ENCODE results near the gene KIAA1217.

The KIAA1217 gene

DNA sequence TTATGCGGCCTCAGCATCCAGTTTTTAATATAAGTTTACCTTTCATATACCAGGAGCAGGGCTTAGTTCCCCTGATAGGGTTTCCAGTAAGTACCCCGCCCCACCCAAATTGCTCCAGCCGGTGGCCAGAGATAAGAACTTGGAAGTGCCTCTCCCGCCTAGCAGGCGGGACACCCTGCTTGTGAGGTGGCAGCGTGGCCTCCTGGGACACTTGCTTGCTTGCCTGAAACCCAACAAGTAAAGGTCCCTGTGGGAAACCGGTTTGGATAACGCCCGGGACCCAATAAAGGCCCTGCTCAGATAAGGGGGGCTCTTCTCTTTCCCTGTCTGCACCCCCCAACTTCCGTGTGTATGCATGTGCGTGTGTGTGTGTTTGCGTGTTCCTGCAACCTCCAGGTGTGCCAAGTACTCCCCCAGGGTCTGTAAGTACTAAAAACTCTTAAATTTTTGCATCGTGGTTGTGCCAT, 360.4 kb downstream of the KIAA1217 start:
- DNase-seq, result no peak

DNA sequence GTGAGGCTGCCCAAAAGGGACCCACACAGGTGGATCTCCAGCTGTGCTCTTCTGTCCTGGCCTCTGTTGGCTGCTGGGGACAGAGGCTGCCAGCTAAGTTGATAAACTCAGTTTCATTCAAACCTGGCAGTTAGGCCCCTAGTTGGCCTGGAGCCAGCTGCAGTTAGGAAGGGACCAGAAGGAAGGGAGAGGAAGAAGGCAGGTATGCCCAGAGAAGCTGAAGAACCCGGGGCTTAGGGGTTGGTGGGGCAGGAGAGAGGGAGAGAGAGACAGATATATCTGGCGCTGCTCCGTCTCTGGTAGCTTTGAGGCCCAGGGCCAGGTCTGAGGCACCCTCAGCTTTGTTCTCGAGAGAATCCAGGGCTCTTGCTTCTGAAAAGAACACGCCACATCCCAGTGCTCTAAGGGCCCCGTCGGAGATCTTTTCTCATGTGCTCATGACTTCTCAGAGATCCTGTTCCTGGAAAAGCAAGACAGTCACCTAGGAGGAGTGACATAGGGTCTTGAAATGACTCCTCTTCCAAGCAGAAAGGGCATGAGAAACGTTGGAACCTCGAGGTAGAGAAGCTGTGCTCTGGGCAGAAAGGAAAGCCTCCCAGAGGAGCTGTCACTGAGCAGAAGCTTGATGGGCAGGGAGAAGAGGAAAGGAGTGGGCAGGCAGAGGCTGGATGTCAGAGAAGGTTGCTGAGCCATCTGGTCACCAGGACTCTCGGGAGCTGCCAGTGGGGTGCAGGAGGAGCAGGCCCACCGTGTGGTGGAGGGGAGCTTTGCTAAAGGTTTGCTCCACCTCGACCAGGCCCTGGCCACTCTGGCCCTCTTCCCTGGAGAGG, 361.1 kb downstream of the KIAA1217 start:
- DNase-seq, result no peak

DNA sequence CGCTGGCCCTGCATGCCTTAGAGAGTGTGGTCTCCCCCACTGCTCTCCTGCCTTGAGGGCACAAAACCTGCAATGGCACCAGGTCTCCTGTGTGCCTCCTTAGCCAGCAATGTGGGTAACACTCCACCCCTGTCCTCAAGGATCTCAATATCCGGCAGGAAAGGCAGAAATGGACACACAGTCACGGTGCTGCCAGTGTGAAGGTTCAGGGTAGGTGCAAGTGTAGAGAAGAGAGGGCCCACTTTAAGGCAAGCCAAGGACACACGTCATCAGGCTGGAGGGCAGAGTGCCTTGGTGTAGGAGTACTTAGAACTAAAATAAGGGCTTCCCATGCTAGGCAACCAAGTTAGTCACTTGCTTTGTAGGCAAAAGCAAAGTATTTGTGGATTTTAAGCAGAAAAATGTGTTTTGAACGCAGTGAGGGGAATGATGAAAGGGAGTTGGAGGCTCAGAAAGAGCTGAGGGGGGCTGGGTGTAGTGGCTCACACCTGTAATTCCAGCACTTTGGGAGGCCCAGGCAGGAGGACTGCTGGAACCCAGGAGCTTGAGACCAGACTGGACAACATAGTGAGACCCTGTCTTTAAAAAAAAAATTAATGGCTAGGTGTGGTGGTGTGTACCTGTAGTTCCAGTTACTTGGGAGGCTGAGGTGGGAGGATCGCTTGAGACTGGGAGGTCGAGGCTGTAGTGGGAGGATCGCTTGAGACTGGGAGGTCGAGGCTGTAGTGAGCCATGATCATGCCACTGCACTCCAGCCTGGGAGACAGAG, 361.9 kb downstream of the KIAA1217 start:
- no peak for DNase-seq

DNA sequence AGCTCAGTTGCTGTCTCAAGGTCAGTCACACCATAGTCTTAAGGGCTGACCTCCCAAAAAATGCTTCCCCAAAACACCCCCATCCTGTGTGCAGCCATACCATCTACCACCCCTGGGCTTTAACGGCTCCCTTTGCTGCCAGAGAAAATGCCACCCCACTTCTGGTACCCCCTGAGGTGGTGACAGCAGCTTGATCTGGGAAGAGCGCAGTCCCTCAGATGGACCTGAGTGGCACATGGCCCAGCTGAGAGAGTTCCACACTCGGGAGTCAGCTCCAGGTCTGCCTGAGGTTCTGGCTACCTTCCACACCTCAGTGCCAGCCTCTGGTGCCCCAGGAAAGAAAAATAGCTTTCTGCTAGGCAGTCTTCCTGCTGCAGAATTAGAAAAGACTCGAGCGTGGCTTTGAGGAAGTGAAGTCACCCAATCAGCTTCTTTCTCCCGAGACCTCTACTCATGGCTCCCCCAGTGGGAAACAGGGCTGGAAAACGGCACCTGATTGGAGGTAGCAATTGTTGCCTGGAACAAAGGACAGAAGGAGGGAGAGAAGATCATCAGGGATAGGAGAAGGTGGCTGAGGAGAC, 363.0 kb downstream of the KIAA1217 start:
- DNase-seq, result no peak

DNA sequence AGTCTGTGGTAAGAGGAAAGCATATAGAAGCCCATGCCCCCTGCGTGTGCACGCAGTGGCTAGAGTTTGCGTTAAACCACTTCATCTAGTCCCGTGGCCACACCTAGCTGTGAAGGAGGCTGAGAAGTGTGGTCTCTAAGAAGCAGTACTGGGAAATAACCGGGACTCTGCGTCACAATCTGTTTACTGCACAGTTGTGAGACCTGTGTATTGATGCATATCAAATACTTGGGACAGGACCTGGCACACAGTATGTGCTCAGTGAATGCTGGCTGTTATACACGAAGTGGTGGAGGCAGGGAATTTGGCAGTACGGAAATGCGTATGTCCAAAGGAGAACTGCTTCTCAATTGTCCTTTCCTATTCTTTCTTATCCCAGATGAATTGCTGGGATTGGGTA, 365.2 kb downstream of the KIAA1217 start:
- no peak for DNase-seq

DNA sequence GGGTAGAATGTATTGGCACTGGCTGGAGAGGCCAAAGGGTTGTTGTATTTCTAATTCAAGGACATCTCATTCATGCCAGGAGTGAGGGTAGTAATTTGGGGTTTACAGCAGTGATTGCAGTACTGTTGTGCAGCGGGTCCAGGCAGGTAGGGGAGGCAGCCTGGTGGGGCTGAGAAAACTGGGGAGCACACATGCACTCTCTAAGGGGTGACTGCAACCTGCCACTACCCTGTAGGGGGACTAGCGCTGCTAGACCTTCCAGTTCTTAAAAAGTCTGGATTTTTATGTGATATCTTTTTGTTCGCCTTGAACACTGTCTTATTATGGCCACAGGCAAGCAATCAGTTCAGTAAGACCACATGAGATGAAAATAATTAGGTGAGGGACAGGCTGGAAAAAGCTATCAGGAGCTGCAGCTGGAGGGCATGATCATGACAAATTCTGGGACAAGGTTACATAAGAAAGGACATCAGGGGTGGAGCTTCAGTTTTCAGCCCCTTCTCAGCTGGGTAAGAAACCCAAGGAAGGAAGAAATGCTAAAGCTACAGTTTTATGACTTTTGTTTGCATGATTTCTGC, 365.7 kb downstream of the KIAA1217 start:
- no peak for DNase-seq

DNA sequence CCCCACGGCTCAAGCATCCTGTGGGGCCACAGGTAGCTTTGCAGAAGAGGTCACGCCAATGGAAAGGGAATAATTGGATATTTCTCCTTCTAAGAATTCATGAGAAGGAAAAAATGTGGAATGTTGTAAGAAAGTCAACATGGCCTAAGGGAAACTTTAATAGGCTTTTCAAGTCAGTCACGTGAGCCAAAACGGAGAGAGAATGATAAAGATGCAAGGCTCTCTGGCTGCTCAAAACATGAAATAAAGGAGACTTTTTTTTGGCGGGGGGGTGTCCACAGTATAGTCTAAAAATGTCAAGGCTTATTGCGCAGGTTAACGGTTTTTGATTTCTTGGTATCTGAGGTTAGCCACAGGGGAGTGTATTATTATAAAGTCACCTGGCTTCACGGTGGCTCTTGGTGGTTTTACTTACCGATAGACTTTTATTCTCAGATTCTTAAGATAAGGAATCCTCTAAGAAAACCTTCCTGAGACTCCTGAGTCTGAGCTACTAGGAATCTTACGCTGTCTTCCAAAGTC, 366.6 kb downstream of the KIAA1217 start:
- no peak for DNase-seq

DNA sequence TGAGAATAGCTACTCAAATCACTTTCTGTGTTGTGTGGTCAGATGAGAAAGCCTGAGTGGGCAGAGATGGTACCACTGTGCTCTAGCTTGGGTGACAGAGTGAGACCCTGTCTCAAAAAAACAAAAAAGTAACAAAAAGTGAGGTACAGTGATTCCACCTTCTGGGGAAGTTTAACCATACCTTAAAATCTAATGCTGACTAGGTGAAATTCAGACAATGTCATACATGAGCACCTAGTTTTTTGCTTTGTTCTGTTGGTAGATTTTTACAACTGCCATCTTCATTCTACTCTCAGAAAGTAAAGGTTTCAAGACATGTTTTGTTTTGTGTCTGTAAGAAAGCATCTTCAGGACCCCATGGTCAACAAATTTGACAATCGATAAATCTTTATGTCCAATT, 370.5 kb downstream of the KIAA1217 start:
- DNase-seq, result no peak

DNA sequence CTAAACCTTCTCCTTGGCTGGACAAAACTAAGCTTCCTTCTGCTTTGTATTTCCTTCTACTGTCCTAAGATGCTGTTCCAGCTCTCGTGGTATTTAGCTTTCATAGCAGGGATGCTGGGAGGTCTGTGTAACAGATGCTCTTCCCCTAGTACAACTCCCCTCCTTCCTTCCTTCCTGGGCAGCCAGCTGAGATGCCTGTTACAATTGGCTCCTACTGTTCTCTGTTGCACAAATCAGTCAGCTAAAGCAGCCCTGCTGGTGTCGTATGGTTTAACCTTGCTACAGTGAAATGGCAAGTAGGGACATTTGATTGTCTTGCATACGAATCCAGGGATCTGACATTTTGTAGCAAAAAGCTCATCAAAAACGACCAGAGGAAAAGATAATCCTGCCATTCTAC, 371.0 kb downstream of the KIAA1217 start:
- DNase-seq, result no peak

DNA sequence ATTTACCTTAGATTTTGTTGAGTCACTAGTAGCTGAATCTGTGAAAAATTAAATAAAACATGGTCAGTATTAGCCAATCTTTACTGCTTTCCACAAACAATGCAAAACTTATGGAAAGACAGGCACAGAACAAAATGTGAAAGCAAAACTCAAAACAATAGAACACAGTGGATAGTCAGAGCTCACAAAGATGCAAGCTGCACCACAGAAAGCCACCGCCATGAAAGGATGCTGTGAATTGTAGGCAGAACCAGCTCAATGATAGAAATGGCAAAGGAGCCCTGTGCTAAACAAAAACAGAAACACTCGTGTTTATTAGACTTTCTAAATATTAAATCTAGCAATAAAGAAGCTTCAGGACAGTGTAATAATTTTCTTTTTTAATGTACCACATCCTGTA, 380.3 kb downstream of the KIAA1217 start:
- no peak for DNase-seq

DNA sequence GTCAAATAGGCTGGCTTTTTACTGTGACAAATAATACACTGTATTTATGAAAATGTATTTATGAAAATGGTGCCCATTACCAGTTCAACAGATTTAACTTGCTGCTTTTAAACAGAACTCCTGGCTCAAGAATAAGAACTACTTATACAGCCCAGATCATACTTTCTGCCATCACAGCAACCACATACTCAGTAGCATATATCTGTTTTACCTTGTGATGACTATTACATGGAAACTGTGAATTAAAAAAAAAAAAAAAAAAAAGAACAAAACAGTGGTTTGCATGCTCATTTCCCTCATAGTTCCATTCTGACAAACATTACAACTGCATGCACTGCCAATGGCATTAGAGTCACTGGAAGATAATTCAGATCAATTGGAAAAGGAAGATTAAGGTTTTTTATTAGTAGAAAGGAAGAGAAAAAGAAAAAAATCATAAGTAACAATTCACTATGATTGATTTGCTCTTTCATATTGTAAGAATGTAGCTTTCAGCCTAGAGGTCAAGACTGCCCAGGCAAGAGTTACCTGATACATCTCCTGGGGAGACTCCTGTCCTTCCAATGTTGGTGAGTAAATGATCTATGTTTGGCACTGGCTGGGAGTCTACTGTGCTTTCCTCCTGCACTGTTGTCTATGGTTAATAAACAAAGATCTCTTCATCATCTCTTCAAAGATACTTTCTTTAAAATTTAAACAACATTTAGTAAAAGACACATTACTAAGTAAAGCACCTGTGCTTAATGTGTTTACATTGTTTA, 381.9 kb downstream of the KIAA1217 start:
- no peak for DNase-seq

DNA sequence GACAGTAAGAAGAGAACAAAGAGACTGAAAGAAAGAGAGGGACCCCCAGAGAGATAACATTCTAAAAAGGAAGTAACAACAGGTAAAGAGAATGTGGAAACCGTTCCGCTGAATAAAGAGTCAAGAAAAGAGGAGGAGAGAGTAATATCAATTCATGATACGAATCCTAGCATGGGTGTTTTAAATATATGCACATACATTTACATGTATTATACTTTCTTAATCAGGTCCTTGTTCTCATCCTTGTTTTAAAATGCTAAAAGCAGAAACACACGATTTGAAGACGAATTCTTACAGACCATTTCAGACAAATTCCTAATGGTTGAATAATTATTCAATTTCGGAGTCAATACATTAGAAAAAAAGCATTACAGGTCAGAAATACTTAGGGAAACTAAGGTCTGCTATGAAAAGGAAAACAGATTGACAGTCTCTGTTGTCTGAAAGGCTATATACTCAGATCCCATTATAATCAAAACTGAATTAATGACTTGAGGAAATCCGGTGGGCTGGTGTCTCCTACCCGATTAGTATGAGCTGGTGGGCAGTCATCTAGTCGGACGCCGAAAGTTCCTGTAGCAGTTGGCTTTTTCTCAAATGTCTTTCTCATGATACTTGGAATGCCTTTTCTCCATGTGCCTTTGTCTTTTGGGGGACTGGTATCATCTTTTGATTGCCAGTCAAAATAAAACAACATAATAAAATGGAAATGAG, 387.4 kb downstream of the KIAA1217 start:
- no peak for DNase-seq

DNA sequence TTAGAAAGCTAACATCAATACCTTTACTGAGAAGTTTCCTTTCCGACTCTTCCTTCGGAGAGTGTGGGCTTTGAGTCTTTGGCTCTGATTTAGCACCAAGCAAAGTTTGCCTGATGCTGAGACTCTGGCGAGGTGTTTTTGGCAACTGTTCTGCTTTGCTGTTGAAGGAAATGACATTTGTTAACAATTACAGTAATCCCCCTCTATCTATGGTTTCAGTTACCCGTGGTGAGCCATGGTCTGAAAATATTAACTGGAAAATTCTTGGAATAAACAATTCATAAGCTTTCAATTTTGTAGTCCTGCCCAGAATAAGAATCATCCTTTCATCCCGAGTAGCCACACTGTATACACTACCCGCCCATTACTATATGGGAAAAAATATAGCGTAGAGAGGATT, 388.5 kb downstream of the KIAA1217 start:
- DNase-seq, result no peak

All from NCI-H1436 treated with DMSO at 0.1 percent for 48 hours (cell line).